Kidney (tissue), 14 donors: Measurements from ENCODE around the gene CEP43. TPM values are rescaled to one million over a fixed set of nuclear protein-coding genes. Genes with fewer than 3 reads are reported as not detected.

ENCODE experiments used
- DNase-seq, 5 donors: peaks; one replicate each; pipeline ENCODE4 v3.0.0-alpha.2; 2013 to 2020
- FAIRE-seq: peaks from 2 replicates; lab custom pipeline; 2012; peaks lifted over from hg19 to GRCh38; lab: Jason Lieb, UNC
- H3K27ac ChIP-seq, 2 donors: one replicate each; pipeline ENCODE4 v1.7.0; 2013; ENCODE audit warnings: low read depth in 2 of 2, low read length in 2 of 2, inconsistent platforms in 1 of 2
- H3K27me3 ChIP-seq: one replicate; pipeline ENCODE4 v1.7.1; 2013; ENCODE audit warnings: low read length, inconsistent platforms; ENCODE audit not compliant: control insufficient read depth, insufficient read depth
- H3K36me3 ChIP-seq, 3 donors: one replicate each; pipeline versions ENCODE4 v1.7.0 to v1.7.1; 2013; ENCODE audit warnings: low read length in 3 of 3, control low read depth in 1 of 3, inconsistent platforms in 1 of 3; ENCODE audit not compliant: insufficient read depth in 3 of 3, control insufficient read depth in 2 of 3
- H3K4me1 ChIP-seq, 3 donors: one replicate each; pipeline versions ENCODE4 v1.7.0 to v1.7.1; 2013; ENCODE audit warnings: low read length in 3 of 3, inconsistent platforms in 1 of 3, low read depth in 1 of 3; ENCODE audit not compliant: control insufficient read depth in 2 of 3, insufficient read depth in 2 of 3
- H3K4me3 ChIP-seq, 3 donors: one replicate each; pipeline versions ENCODE4 v1.7.0 to v1.8.1; 2013; ENCODE audit warnings: low read length in 3 of 3, control low read depth in 1 of 3, inconsistent platforms in 1 of 3
- H3K9ac ChIP-seq, 3 donors: one replicate each; pipeline versions ENCODE4 v1.7.0 to v1.7.1; 2013; ENCODE audit warnings: low read length in 3 of 3, control low read depth in 1 of 3, inconsistent platforms in 1 of 3
- H3K9me3 ChIP-seq, 3 donors: one replicate each; pipeline versions ENCODE4 v1.7.0 to v1.7.1; 2013; ENCODE audit warnings: low read length in 3 of 3, control low read depth in 1 of 3, inconsistent platforms in 1 of 3; ENCODE audit not compliant: control insufficient read depth in 2 of 3, insufficient read depth in 1 of 3
- CTCF ChIP-seq: IDR thresholded peaks from 3 replicates; pipeline ENCODE4 v1.5.1; 2012; ENCODE audit warnings: mild to moderate bottlenecking, moderate library complexity, borderline replicate concordance; ENCODE audit not compliant: insufficient read depth; ENCODE audit errors: extremely low read depth
- intact Hi-C: fragments of 100-400 bp; cut with DNase I; formaldehyde crosslinking; loops from one replicate; pipeline ENCODE4 v1.11.1; 2022
- polyA plus RNA-seq: library from polyadenylated mRNA; stranded (reverse); fragments of 350-450 nt; fragmentation: Illumina TruSeq; extraction: RNeasy Lipid Tissue Mini Kit (QIAGEN cat#74804); gene quantifications from one replicate; pipeline ENCODE4 v1.2.3, GENCODE V29; 2014; ENCODE audit warnings: low read depth, low replicate concordance; ENCODE audit not compliant: insufficient read depth
- total RNA-seq: library from RNA; stranded (reverse); fragmentation: NEBNext Ultra II Directional; extraction: Animal tissue kit (Norgen Biotek cat#: 25700); gene quantifications from one replicate; pipeline ENCODE4 v1.2.1, GENCODE V29; 2021
- donor health status: control.
- donor health status: control.
- donor health status: control.
- donor health status: control.
- donor health status: control.
- donor health status: DM: yes; HTN: yes; CAD: no.
- donor health status: Normal renal cell carcinoma (clear cell type).

The CEP43 gene
- total and polyA plus RNA-seq, 2 donors from 2014 or later = 17.8 to 17.9 TPM

- FAIRE-seq (no peak), DNase-seq (peak in 3 of 5 donors; percentile 17 to 46 (median 34))
- H3K9me3 ChIP-seq = no peaks in the 10 kb centered on the region
- H3K36me3 ChIP-seq = no peaks in the 10 kb centered on the region
- H3K27me3 ChIP-seq = no peaks in the 10 kb centered on the region
- no peak overlapping the region for H3K27ac ChIP-seq
- no peak overlapping the region for H3K4me3 ChIP-seq
- TF ChIP-seq CTCF = peak; percentile 57
- no peaks in the 10 kb centered on the region for H3K4me1 ChIP-seq
- H3K9ac ChIP-seq = no peak overlapping the region
- intact Hi-C loops = no loop called here
Observed at GRCh38 chr6:166989427-166990032, 9.7 kb upstream of the CEP43 start.

- intact Hi-C loops = no loop called here
- H3K27ac ChIP-seq = no peak overlapping the region
Observed at GRCh38 chr6:166996406-166996805, 2.8 kb upstream of the CEP43 start.

GRCh38 chr6:166997348-166997747 lies 1.8 kb upstream of the CEP43 start:
- no peak overlapping the region for H3K27ac ChIP-seq
- H3K9ac ChIP-seq = peak overlapping the region in 2 of 3 donors; percentile 3 to 20
- H3K4me1 ChIP-seq = peaks cover 2 to 12% (median 4%) of the 10 kb centered on the region in 3 donors
- H3K9me3 ChIP-seq = no peaks in the 10 kb centered on the region
- H3K4me3 ChIP-seq = peak overlapping the region; percentile 35 to 85 (median 51)
- DNase-seq = no peak
- no peak for TF ChIP-seq CTCF
- H3K36me3 ChIP-seq = peaks cover 0 to 2% (median 0%) of the 10 kb centered on the region in 3 donors
- intact Hi-C loops = no loop called here
- no peak for FAIRE-seq
- no peaks in the 10 kb centered on the region for H3K27me3 ChIP-seq

More at GRCh38 chr6:166996406-166996805, 2.8 kb upstream of the CEP43 start:
- Histone ChIP-seq H3K27me3 (no peaks in the 10 kb centered on the region), H3K9me3 (no peaks in the 10 kb centered on the region), H3K4me3 (no peak overlapping the region), H3K36me3 (no peaks in the 10 kb centered on the region), H3K9ac (no peak overlapping the region), H3K4me1 (peaks cover 2 to 8% (median 4%) of the 10 kb centered on the region in 3 donors)
- TF ChIP-seq CTCF = no peak
- DNase-seq = no peak
- no peak for FAIRE-seq
